ENCODE measurements around the gene RNASET2.
"Not testable (repeated sequence)": the region's sequence is repeated elsewhere in the genome, so short reads cannot be mapped to it uniquely, and the experiment has no call there.

Gene RNASET2

GRCh38 chr6:166926748-166927147 is 29.6 kb downstream of the RNASET2 start:
- DNase-seq = no peak

DNA sequence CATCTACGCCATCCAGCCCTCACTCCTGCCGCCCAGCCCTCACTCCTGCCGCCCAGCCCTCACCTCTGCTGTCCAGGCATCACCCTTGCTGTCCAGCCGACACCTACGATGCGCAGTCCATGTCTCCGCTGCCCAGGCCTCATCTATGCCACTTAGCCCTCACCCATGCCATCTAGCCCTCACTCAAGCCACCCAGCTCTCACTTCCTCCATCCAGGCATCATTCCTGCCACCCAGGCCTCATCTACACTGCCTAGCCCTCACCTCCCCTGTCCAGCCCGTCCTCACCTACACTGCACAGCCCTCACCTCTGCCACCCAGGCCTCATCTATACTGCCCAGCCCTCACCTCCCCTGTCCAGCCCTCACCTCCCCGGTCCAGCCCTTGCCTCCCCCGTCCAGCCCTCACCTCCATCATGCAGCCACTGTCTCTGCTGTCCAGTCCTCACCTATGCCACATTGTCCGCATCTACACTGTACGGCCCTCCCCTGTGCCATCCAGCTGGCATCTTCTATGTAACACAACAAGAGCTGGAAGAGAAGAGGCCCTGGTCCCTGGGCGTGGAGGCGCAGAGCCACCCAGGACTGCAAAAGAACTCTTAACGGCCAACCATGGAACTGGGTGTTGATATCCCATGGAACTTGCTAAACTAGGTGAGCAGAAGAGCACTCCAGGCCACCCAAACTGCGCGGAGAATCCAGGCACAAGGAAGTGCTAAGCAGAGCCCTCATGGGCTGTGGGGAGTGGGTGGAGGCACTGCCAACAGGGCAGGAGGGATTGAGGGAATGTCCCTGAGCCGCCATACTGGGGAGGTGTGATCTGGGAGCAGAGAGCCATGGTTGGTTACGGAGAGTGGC is 31.0 kb downstream of the RNASET2 start:
- no peak for DNase-seq

DNA sequence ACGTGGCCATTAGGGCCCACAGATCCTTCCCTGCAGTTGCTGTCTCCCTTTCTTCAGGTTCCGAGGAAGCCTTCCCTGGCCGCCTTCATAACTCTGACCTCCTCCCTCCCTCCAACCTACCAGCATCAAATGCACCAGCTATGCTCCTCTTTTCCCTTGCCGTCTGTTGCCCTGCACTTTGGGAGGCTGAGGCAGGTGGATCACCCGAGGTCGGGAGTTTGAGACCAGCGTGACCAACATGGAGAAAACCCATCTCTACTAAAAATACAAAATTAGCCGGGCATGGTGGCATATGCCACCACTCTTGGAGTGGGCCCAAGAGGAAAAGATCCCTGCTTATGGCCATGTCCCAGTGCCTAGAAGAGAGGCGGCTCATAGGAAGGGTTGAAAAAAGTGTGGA is 31.8 kb downstream of the RNASET2 start:
- DNase-seq = no peak

GRCh38 chr6:166922937-166923336 is 33.4 kb downstream of the RNASET2 start:
- no peak for DNase-seq

DNA sequence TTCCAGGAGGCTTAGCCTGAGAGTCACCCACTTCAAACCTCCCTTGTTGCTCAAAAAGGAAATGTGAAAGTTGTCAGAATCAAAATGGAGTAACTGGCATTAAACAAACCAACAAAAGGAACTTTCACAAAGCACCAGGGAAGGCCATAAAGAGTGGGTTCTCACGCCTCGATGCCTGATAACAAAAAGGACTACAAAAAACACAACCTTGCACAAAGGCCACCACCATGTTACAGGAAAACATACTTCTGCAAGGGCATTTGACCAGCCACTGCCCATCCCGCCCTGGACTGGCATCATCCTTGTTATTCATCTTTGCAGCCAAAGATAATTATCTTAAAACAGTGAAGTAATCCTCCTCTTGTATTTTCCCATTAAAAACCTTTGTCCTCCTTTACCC is 34.8 kb downstream of the RNASET2 start:
- no peak for DNase-seq

DNA sequence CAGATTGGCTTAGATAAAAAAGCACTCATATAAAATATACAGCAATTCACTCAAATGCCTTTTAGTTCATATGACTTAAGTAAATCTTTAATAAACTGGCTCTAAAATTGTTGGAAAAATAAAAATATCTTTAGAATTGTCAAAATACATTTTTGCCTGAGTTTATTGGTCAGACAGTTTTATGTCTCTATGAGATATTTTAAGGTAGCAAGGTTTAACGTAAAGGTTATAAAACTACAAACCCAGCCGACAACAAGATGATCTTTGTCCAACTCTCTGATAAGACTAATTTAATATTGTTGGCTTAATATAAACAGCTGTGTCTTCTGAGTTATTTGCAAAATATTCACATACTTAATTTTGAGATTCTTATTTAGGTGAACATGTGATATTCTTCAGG is 39.5 kb downstream of the RNASET2 start:
- DNase-seq = no peak

DNA sequence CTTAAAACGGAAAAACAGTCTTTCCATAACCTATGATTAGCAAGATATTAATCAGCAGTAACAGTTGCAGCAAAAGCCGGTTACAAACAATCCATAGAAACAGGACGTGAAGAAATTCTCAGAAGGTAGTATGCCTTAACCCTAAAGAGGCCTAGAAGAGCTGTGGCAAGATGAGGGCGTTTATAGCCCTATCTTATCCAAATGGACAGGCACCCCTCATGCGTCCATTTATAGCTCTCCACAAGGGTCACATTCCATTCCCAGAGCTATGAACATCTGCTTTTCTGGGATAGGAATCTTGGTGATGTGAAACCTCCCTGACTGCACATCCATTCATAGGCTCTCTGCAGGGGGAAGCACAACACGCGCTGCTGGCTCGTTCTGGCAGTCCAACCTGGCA is 40.9 kb downstream of the RNASET2 start:
- DNase-seq = not testable (repeated sequence)

DNA sequence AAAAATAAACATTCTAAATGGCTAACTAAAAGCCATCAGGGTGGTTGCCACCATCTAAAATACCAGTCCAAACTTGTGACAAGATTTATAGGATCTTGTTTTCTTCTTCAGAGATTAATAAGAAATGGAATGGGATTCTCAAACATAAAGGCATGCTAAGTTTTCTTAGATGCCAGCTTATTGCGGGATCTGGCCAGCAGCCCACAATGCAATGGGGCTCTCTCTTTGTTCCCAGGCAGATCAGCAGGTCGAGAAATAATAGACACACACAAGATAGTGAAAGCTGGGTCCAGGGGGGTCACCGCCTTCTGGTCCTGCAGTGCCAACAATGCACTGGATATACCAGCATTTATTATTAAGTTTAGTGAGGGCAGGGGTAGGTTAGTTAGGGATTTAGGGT is 41.4 kb downstream of the RNASET2 start:
- DNase-seq = not testable (repeated sequence)

GRCh38 chr6:166911248-166911677 is 45.1 kb downstream of the RNASET2 start:
- no peak for DNase-seq

- DNase-seq = no peak
These were observed 45.7 kb downstream of the RNASET2 start for GRCh38 chr6:166910601-166911000.

DNA sequence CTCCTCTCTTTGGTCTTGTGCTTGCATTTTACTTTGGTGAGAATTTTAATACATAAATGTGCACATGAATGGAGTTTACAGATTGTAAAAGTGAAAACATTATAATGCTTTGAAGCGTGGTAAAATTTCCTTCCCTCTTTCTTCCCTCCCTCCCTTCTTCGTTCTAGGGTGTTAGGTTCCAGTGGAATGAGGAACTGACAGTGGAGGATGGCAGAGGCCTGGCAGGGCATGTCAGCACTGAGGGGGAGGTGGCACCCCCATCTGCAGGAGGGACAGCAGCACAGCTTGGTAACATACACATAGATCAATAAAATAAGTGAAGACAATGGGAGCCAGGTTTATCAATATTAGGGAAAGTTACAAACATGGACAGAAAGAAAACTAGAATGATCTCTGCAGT is 47.5 kb downstream of the RNASET2 start:
- no peak for DNase-seq

DNA sequence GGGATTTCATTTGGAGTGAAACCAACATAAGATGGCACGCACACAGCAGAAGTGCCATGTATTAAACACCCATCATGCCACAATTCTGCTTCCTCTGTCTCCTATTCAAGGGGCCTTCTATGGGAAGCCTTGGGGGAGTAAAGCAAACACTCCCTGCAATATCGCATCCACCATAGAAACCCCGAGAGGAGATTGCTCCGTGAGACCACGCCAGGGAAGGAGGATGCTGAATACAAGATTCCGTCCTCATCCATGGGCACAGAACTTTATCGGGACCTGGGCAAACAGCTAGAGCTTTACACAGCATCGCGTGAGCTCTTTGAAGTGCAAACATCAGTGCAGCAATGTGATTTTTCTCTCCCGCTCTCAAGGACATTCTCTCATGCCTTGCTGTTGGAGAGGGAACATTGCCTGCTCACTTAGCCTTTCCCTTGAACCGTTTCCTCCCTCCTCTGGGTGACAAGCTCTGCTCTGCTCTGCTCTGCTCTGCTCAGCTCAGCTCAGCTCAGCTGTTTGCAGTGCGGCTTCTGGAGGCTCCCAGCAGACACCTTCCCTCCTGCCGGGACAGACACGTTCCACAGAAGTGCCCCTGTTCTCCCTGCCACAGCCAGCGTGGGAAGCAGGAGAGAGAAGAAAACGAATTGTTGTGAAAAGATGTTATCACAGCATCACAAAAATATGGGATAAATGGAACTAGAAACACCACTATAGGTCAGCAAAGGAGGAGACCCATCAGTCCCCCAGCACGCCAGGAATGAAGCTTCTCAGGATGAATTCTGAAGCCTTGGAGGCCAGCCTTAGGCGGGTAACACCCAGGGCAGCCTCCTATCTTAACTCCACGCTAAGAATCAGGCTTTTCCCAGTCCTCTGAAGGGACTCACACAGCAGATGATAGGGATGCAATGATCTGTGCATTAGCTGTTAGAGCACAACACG is 48.2 kb downstream of the RNASET2 start:
- DNase-seq = no peak

DNA sequence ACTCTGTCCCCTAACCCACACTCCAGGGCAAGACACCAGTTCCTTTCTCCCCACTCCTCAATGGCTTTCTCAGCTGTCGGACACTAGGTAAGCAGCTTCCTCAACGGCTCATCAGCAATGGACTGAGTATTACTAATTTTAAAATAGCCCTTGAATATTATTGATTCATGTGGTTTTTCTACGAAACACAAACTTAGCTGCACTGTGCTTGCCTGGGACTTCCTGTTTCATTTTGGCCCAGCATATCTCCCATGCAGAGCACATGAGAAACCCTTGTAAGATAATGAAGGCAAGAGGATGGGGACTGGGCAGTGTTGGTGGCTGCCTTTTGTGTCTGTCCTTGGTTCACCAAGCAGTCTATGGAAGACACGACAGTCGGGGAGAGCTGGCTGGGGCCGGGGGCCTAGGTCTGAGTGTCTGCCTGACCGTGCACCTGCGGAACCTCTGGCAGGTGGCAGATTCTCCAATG is 48.9 kb downstream of the RNASET2 start:
- no peak for DNase-seq

- DNase-seq = no peak
These were observed 49.8 kb downstream of the RNASET2 start for GRCh38 chr6:166906376-166907044.

DNA sequence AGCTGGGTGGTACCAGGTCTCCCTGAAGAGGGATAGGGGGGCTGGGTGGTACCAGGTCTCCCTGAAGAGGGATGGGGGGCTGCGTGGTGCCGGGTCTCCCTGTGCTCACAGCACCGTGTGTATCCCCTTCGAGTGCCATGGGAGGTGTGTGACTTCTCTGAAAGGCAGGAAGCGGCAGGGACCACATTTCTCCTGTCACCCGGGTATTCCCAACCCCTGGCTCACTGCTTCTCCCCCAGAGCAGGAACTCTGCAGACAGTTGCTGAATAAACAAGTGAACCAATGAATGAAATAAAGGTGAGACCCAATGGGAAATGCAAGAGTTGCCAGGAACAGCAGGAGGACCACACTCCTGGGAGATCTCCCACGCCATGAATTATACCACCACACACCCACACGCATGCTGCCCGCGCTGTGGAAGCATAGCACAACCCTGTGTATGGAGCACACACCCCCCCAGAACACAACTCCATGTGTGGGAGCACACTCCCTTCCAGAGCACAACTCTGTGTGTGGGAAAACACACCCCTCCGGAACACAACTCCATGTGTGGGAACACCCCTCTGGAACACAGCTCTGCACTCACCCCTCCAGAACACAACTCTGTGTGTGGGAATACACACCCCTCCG is 50.7 kb downstream of the RNASET2 start:
- DNase-seq = no peak

DNA sequence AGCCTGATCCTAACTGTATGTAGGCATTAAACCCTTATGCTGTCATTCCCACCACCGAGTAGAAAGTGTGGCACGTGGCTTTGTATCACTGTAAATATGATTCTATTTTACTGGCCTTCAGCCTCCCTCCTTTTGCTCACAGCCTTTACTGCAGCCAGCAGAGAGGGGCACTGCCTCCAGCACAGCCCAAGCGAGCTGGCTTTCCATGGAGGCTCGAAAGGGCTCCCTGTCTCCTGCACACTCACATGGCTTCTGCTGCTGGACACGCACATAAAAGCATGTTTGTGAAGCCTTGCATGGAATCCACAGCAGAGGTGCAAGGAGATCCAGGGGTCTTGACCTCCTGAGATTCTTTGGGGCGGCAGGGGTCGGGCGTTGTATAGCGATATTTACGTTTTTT is 51.3 kb downstream of the RNASET2 start:
- DNase-seq = no peak

GRCh38 chr6:166904101-166904746 is 52.1 kb downstream of the RNASET2 start:
- no peak for DNase-seq

- no peak for DNase-seq
These were observed 52.9 kb downstream of the RNASET2 start for GRCh38 chr6:166903500-166903899.

DNA sequence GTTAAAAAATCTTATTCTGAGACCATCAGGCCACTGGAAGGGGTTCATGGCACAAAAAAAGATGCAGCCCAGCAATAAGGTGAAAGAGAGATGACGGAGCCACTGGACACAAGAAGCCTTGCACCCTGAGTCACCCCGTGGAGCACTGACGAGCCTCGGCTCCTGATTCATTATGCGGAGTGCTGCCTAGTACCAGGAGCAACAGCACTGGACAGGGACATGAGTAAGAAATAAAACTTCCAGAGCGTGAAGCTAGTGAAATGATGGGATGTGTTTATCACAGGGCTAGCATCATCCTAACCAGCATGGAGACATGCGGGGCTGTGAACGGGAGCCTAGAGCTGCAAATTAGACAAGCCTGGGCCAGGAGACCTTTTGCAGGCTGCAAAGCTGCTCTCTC is 53.3 kb downstream of the RNASET2 start:
- DNase-seq = no peak

DNA sequence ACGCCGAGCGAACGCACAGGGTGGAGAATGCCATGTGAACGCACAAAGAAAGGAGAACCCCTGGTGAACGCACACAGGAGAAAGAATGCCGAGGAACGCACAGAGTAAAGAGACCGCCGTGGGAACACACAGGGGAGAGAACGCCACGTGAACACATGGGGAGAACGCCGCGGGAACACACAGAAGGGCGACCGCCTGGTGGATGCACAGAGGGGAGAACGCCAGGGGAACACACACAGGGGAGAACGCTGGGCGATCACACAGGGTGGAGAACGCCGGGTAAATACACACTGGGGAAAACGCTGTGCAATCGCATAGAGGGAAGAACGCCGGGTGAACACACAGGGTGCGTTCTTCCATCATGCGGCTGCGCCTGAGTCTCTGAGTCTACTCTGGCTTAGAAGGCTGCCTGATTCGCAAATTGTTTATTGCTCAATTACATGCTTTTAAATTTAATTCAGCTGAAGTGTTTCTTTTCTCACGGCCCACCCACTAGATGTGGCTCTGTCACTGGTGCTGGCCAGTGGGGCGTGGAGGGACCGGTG is 54.1 kb downstream of the RNASET2 start:
- no peak for DNase-seq

- DNase-seq = no peak
These were observed 54.7 kb downstream of the RNASET2 start for GRCh38 chr6:166901626-166902025.
